Measurements from ENCODE around the gene RNF207. TPM values are rescaled to one million over a fixed set of nuclear protein-coding genes. Genes with fewer than 3 reads are reported as not detected.

The RNF207 gene
- total RNA-seq, 1 experiment from 2014 or later: 115 TPM

GRCh38 chr1:6223617-6224016 is 17.7 kb downstream of the RNF207 start:
- ChIA-PET POLR2A (interaction anchor here (1.4 kb wide), 1 partner anchor 17 kb away, joined by 3 read pairs; the partner anchor contains the start of gene RNF207), CTCF (no interaction called here)
- peak overlapping the region; percentile 64; the same call in 1 of the 2 replicates for H3K27ac ChIP-seq (ENCODE audit: low read length)
- H3K36me3 ChIP-seq (ENCODE audit: control insufficient read depth, insufficient read depth, low read length): peaks cover 10% of the 10 kb centered on the region; the same call in 1 of the 2 replicates
- in situ Hi-C loops (cut with HindIII; ENCODE audit: low pct_unique_long_range_greater_than_20kb, low sequenced_read_pairs): no loop called here
- TF ChIP-seq POLR2AphosphoS5 (IDR thresholded peaks at IDR 0.05; ENCODE audit: low read depth, low read length): no peak; the same call in 1 of the 2 replicates
- TF ChIP-seq SIN3A (IDR thresholded peaks at IDR 0.05; ENCODE audit: borderline replicate concordance, insufficient read depth, low read depth, low read length): no peak
- TF ChIP-seq CTCF (IDR thresholded peaks at IDR 0.05): no peak
- TF ChIP-seq TCF7L2 (IDR thresholded peaks at IDR 0.05; ENCODE audit: low read depth, low read length): no peak
- H3K4me1 ChIP-seq (ENCODE audit: control insufficient read depth, insufficient read depth, low read length): peaks cover 17% of the 10 kb centered on the region
- H3K9me3 ChIP-seq (ENCODE audit: control insufficient read depth, insufficient read depth, low read depth, low read length): no peaks in the 10 kb centered on the region
- TSS peak; percentile 89 for BruUV-seq (replicated peaks)
- no peak for ATAC-seq
- DNase-seq (ENCODE audit: low read depth, low spot score): no peak
- no peaks in the 10 kb centered on the region for H3K27me3 ChIP-seq (ENCODE audit: control insufficient read depth, insufficient read depth, low read length)
- H3K4me3 ChIP-seq (ENCODE audit: low read depth in 2 of 2, low read length in 2 of 2): no peak overlapping the region
- intact Hi-C loops (cut with micrococcal nuclease; ENCODE audit: unreplicated experiment): no loop called here

GRCh38 chr1:6224718-6225117 is 18.8 kb downstream of the RNF207 start:
- DNase-seq (ENCODE audit: low read depth, low spot score) (no peak), ATAC-seq (peak; percentile 73)
- Histone ChIP-seq H3K36me3 (ENCODE audit: control insufficient read depth, insufficient read depth, low read length) (peaks cover 10% of the 10 kb centered on the region; the same call in 1 of the 2 replicates), H3K27ac (ENCODE audit: low read length) (peak overlapping the region; percentile 64), H3K9me3 (ENCODE audit: control insufficient read depth, insufficient read depth, low read depth, low read length) (no peaks in the 10 kb centered on the region), H3K4me3 (ENCODE audit: low read depth in 2 of 2, low read length in 2 of 2) (no peak overlapping the region), H3K4me1 (ENCODE audit: control insufficient read depth, insufficient read depth, low read length) (peaks cover 17% of the 10 kb centered on the region), H3K27me3 (ENCODE audit: control insufficient read depth, insufficient read depth, low read length) (no peaks in the 10 kb centered on the region)
- no TSS peak for BruUV-seq (replicated peaks)
- TF ChIP-seq POLR2AphosphoS5 (IDR thresholded peaks at IDR 0.05; ENCODE audit: low read depth, low read length): peak; percentile 49
- no peak for TF ChIP-seq TCF7L2 (IDR thresholded peaks at IDR 0.05; ENCODE audit: low read depth, low read length)
- ChIA-PET CTCF (interaction anchor here (1.5 kb wide), 1 partner anchor 20 kb away, joined by 5 read pairs; no protein-coding TSS in a partner anchor), POLR2A (no interaction called here)
- in situ Hi-C loops (cut with HindIII; ENCODE audit: low pct_unique_long_range_greater_than_20kb, low sequenced_read_pairs) (no loop called here), intact Hi-C loops (cut with micrococcal nuclease; ENCODE audit: unreplicated experiment) (no loop called here)

- CTCF ChIA-PET: interaction anchor here (0.6 to 1.5 kb wide), 2 partner anchors 19 to 21 kb away, joined by 5 to 9 read pairs; no protein-coding TSS in a partner anchor
- DNase-seq (ENCODE audit: low read depth, low spot score) (no peak), ATAC-seq (no peak)
- no TSS peak for BruUV-seq (replicated peaks)
- POLR2A ChIA-PET: no interaction called here
- H3K27me3 ChIP-seq (ENCODE audit: control insufficient read depth, insufficient read depth, low read length): no peaks in the 10 kb centered on the region
- TF ChIP-seq CTCF (IDR thresholded peaks at IDR 0.05) (no peak), SIN3A (IDR thresholded peaks at IDR 0.05; ENCODE audit: borderline replicate concordance, insufficient read depth, low read depth, low read length) (no peak), TCF7L2 (IDR thresholded peaks at IDR 0.05; ENCODE audit: low read depth, low read length) (no peak), POLR2AphosphoS5 (IDR thresholded peaks at IDR 0.05; ENCODE audit: low read depth, low read length) (no peak), REST (IDR thresholded peaks at IDR 0.05; ENCODE audit: insufficient read depth in 1 of 2, low read depth in 2 of 2, low read length in 1 of 2) (no peak)
- no peak overlapping the region for H3K4me3 ChIP-seq (ENCODE audit: low read depth in 2 of 2, low read length in 2 of 2)
- intact Hi-C loops (cut with micrococcal nuclease; ENCODE audit: unreplicated experiment): no loop called here
- H3K36me3 ChIP-seq (ENCODE audit: control insufficient read depth, insufficient read depth, low read length): peaks cover 10% of the 10 kb centered on the region; the same call in 1 of the 2 replicates
- H3K27ac ChIP-seq (ENCODE audit: low read length): no peak overlapping the region
- in situ Hi-C loops (cut with HindIII; ENCODE audit: low pct_unique_long_range_greater_than_20kb, low sequenced_read_pairs): no loop called here
- peaks cover 17% of the 10 kb centered on the region for H3K4me1 ChIP-seq (ENCODE audit: control insufficient read depth, insufficient read depth, low read length)
- no peaks in the 10 kb centered on the region for H3K9me3 ChIP-seq (ENCODE audit: control insufficient read depth, insufficient read depth, low read depth, low read length)
Measured at GRCh38 chr1:6225651-6226050, 19.7 kb downstream of the RNF207 start.

All from Panc1 (cell line).